Measurements from ENCODE around the gene TSC22D1.

GRCh38 chr13:44394658-44395057 is 181.5 kb downstream of the TSC22D1 start:
- TF ChIP-seq CTCF (IDR thresholded peaks at IDR 0.05) (no peak), POLR2A (IDR thresholded peaks at IDR 0.05) (no peak)
